NCI-H1048 (cell line): ENCODE data around the gene LMBR1.

Experiments
- DNase-seq: peaks from one replicate; lab custom pipeline; 2025; lab: John Stamatoyannopoulos, UW

The LMBR1 gene

GRCh38 chr7:156691764-156692163, 201.2 kb downstream of the LMBR1 start:
- DNase-seq, result no peak

GRCh38 chr7:156684661-156685060, 208.3 kb downstream of the LMBR1 start:
- no peak for DNase-seq

GRCh38 chr7:156684251-156684650, 208.7 kb downstream of the LMBR1 start:
- DNase-seq, result no peak

GRCh38 chr7:156682928-156683327, 210.1 kb downstream of the LMBR1 start:
- no peak for DNase-seq

DNA sequence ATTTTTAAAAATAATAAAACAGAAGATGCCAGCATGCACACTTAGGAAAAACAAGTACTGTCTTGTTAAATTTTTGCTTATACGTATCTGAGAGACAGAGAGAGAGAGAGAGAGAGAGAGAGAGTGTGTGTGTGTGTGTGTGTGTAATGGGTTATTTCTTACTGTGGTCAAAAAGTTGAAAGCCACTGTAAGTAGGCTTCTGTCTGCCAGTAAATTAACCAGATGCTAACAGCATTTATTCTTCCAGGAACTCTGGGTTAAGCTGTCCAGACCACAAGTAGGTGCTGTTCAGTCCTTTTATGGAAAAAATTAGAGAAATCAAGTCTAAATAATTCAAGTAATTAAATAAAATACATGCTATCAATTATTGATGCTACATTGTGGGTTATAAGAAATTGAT, 212.7 kb downstream of the LMBR1 start:
- DNase-seq, result no peak

- DNase-seq, result no peak
Measured at GRCh38 chr7:156677374-156678054, 215.5 kb downstream of the LMBR1 start.

DNA sequence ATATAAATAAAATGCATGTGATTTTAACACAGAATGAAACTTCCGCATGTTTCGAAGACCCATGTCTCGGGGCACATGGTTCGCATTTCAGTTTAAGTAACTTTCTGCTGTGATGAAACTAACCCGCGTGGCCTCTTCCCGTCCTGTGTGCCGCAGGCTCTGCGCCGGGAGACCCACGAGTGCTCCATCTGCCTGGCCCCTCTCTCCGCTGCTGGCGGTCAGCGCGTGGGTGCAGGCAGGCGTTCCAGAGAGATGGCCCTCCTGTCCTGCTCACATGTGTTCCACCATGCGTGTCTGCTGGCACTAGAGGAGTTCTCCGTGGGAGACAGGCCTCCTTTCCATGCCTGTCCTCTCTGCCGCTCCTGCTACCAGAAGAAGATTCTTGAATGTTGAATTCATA, 216.7 kb downstream of the LMBR1 start:
- no peak for DNase-seq

GRCh38 chr7:156675721-156676120, 217.3 kb downstream of the LMBR1 start:
- no peak for DNase-seq

GRCh38 chr7:156673902-156674301, 219.1 kb downstream of the LMBR1 start:
- DNase-seq, result no peak

- DNase-seq, result no peak
Measured at GRCh38 chr7:156673454-156673853, 219.5 kb downstream of the LMBR1 start.

DNA sequence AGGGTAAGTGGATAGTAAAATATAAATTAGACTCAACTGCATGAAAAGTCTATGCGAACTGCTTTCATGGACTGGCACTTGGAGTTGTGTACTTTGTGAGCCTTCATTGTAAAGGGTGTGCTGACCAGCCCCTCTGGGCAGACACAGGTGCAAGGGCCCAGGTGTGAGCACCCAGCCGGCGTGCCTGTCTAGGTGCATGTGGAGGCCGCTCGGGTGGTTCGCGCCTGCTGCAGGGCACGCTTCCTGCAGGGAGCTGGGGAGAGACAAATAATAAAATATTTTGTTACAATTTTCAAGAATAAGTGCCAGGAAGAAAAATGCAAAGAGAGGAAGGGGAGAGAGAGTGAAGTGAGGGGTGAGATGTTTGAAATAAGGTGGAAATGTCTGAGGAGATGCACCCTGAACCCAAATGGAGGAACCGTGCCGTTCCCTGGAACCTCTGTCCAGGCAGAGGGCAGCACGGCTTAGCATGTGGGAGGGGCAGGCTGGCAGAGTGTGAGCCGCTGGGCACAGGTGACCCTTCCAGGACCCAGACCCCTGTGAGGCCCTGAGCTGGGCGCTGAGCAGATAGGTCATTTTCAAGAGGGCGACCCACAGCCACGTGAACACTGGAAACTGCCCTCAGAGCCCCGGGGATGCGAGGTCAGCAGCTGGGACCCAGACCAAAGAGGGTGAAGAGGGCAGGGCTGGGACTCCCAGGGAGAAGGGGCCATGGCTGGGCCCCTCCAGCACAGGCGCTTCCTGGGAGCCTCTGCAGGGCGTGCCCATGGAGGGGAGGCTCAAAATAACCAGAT, 223.8 kb downstream of the LMBR1 start:
- DNase-seq, result no peak

GRCh38 chr7:156668130-156668741, 224.7 kb downstream of the LMBR1 start:
- no peak for DNase-seq

DNA sequence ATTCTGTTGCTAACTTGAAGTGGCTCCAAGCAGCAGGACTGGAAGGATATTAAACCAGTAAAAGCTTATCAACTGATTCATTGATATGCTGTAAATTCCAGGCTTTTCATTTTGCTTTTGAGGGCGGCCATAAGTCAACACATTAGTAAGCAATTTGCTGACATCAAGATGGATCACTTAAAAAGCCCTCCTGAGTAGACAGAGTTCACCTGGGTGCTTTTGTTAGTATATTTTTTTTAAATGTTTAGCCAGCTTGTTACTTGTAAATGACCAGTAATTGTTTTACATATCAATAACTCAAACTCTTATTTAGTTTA, 225.9 kb downstream of the LMBR1 start:
- no peak for DNase-seq

GRCh38 chr7:156666368-156667109, 226.4 kb downstream of the LMBR1 start:
- no peak for DNase-seq

DNA sequence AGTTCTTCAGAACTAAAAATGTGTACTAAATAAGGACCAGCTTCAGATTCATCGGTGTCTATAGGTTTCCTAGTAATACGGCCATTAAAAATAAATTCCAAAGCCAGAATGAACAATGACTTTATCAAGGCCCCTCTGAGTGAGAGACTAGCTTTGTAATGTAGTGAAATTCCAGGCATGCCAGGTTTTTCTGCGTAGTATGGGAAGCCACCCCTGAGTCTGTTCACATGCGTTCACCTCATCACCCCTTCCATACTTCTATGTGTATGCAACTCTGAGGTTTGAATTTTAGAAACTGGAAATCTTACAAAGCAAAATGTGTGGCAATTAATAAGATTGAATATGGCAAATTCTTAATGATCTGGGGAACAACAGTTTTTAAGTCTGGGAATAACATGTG, 227.9 kb downstream of the LMBR1 start:
- no peak for DNase-seq

- no peak for DNase-seq
Measured at GRCh38 chr7:156662277-156662676, 230.7 kb downstream of the LMBR1 start.

DNA sequence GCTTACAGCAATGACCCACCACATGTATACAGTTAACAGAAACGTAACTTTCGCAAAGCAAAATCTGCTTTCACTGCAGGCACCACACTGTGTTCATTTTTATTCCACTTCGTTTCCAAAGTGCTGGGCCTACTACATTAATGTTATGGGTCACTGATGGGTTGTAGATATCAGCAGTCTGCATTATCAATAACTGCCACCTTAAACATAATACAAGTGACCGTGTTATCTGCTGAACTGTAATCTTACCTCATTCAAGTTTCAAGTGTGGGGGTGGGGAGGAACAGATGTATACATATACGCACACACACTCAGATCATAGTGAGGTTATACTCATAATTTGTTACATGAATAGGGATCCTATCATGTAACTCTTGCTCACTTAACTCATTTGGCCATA, 231.3 kb downstream of the LMBR1 start:
- no peak for DNase-seq

DNA sequence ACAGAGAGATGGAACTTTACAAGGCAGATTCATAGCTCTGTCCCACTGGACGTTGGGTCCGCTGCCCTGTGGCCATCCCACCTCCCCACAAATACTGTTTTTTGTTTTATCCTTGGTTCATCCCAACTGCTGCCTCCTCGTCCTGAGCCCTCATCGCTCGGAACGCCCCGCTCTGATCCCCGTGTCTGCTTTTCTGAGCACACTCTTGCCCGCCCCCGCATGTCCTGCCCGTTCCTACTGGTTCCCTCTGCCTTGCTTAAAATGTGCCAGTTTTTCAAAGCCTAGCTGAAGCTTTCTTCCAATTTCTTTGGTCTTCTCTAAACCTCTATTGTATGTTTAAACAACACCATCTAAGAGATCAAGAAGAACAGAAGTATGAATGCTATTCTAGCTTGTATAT, 233.0 kb downstream of the LMBR1 start:
- DNase-seq, result no peak

- no peak for DNase-seq
Measured at GRCh38 chr7:156659203-156659602, 233.8 kb downstream of the LMBR1 start.

GRCh38 chr7:156657681-156658080, 235.3 kb downstream of the LMBR1 start:
- no peak for DNase-seq

GRCh38 chr7:156656598-156656997, 236.4 kb downstream of the LMBR1 start:
- no peak for DNase-seq

GRCh38 chr7:156655983-156656382, 237.0 kb downstream of the LMBR1 start:
- no peak for DNase-seq

- no peak for DNase-seq
Measured at GRCh38 chr7:156655251-156655650, 237.7 kb downstream of the LMBR1 start.
